ENCODE results near the gene RECK.

DNA sequence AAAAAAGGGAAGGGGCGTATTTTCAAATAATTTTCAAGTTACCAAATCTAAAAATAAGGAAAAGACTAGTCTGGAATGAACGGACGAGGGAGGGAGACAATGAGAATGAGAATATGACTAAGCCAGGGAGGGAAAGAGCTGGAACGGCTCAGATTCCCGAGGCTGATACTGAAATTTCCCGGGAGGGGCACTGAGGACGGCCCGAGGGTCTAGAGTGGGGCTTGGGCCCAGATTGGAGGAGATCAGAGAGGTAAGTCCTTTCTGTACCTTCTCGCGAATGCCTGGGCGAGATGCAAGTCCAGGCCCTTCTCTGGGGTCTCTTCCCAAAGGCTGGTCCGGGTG is 129.1 kb downstream of the RECK start:
- no peak for TF ChIP-seq FOXK2 (IDR thresholded peaks at IDR 0.05)
- no peak for TF ChIP-seq HDGF (IDR thresholded peaks at IDR 0.05; ENCODE audit: borderline replicate concordance)
- TF ChIP-seq FOXA1 (IDR thresholded peaks at IDR 0.05), result no peak
- no peak for TF ChIP-seq BHLHE40 (IDR thresholded peaks at IDR 0.05; ENCODE audit: borderline replicate concordance)
- TF ChIP-seq SUZ12 (IDR thresholded peaks at IDR 0.05), result no peak
- TF ChIP-seq SP1 (IDR thresholded peaks at IDR 0.05), result no peak

Measured in HEK293T (cell line).